ENCODE measurements around the gene VWA3B.
"Not testable (repeated sequence)": the region's sequence is repeated elsewhere in the genome, so short reads cannot be mapped to it uniquely, and the experiment has no call there.

VWA3B gene

DNA sequence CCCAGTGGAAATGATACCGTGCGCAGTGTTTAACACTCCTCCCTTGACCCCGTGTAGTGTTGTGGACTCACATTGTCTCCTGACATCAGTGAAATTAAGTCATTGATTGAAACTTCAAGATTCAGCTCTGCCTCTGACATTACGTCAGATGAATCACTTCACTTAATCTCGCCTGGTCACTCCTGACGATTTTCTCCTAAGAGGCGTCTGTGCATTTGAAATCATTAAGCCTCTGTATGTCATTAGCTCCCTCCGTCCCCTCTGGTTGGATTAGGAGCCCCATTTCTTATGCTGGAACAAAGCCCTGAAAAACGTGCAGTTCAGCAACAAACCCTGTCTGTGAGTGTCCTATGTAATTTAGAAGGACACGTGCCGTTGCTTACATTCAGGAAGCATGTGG, 222.6 kb downstream of the VWA3B start:
- no peak overlapping the region for H3K4me3 Mint-ChIP-seq
- no peaks in the 10 kb centered on the region for H3K27me3 Mint-ChIP-seq (ENCODE audit: low read depth)
- no peaks in the 10 kb centered on the region for H3K4me1 Mint-ChIP-seq (ENCODE audit: low read depth)
- no peaks in the 10 kb centered on the region for H3K9me3 Mint-ChIP-seq
- no peaks in the 10 kb centered on the region for H3K36me3 Mint-ChIP-seq (ENCODE audit: low read depth)
- H3K27ac Mint-ChIP-seq, result no peak overlapping the region

DNA sequence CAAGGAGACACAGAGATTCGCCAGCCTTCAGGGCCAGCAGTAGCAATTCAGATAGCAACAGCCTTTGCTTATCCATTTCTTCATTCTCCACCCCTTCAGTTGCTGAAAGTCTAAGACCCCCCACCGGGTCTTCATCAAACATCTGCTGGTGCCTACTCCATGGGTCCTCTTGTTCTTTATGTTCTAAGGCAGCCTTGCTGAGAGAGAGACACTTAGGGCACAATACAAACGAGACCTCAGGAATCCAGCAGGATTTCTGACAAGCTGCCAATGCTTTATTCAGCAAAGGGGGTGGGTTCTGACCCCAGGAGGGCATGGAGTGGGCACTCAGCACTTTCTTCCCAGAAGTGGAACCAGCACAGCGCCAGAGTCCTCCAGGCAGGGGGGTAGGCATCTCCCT, 223.0 kb downstream of the VWA3B start:
- Mint-ChIP-seq H3K27me3 (ENCODE audit: low read depth) (no peaks in the 10 kb centered on the region), H3K27ac (no peak overlapping the region), H3K9me3 (no peaks in the 10 kb centered on the region), H3K36me3 (ENCODE audit: low read depth) (no peaks in the 10 kb centered on the region), H3K4me1 (ENCODE audit: low read depth) (no peaks in the 10 kb centered on the region), H3K4me3 (no peak overlapping the region)

DNA sequence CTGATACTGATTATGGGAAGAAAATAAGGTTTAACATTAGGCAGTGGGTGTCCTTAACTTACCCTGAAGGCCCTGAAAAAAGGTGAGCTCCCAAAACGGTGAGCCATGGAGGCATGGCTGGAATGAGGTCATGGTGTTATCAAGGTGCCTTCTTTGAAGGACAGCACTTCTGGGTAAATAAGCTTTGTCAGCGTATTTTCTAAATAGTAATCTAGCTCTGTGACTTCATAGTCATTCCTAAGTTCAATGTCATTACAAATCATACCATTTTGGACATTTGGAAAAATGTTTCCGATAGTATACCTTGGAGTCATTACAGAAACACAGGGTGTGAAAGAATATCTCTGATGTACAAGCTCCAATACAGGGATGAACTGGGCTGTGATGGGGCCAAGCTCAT, 224.1 kb downstream of the VWA3B start:
- no peak overlapping the region for H3K27ac Mint-ChIP-seq
- H3K27me3 Mint-ChIP-seq (ENCODE audit: low read depth), result no peaks in the 10 kb centered on the region
- no peaks in the 10 kb centered on the region for H3K9me3 Mint-ChIP-seq
- no peaks in the 10 kb centered on the region for H3K4me1 Mint-ChIP-seq (ENCODE audit: low read depth)
- no peaks in the 10 kb centered on the region for H3K36me3 Mint-ChIP-seq (ENCODE audit: low read depth)
- H3K4me3 Mint-ChIP-seq, result no peak overlapping the region

DNA sequence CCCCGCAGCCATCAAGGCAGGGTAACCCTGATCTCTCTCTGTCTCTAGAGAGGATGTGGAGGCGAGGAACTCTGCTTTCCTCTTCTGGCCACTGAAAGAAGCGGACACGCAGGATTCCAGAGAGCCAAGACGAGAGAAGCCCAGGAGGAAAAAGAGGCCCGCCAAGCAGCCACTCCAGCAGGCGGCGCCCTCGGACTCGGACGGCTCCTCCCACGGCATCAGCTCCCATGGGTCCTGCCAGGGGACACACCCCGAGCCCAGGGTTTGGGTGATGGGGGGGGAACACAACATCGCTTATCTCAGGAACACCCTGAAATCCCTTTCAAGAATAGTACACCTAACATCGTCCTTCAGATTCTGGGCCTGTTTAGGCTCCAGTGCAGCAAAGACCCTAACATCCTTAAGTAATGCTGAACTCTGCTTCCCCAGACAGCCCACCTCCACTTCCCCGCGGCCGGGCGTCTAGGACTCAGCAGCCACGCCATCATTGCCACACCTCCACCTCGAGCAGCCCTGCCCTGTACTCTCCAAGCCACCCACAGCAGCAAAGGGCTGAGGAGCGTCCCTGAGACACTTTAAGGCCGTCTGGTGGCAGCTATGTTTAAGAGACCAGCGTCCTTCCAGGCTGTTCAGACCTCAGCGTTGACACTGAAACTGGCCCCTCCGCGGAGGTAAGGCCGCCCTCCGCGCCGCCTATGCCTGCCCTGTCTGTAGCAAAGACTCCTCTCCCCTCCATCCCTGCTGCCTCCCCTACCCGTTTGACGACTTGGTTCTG, 225.0 kb downstream of the VWA3B start:
- Mint-ChIP-seq H3K27me3 (ENCODE audit: low read depth) (no peaks in the 10 kb centered on the region), H3K27ac (no peak overlapping the region), H3K4me3 (no peak overlapping the region), H3K4me1 (ENCODE audit: low read depth) (no peaks in the 10 kb centered on the region), H3K9me3 (no peaks in the 10 kb centered on the region), H3K36me3 (ENCODE audit: low read depth) (no peaks in the 10 kb centered on the region)

DNA sequence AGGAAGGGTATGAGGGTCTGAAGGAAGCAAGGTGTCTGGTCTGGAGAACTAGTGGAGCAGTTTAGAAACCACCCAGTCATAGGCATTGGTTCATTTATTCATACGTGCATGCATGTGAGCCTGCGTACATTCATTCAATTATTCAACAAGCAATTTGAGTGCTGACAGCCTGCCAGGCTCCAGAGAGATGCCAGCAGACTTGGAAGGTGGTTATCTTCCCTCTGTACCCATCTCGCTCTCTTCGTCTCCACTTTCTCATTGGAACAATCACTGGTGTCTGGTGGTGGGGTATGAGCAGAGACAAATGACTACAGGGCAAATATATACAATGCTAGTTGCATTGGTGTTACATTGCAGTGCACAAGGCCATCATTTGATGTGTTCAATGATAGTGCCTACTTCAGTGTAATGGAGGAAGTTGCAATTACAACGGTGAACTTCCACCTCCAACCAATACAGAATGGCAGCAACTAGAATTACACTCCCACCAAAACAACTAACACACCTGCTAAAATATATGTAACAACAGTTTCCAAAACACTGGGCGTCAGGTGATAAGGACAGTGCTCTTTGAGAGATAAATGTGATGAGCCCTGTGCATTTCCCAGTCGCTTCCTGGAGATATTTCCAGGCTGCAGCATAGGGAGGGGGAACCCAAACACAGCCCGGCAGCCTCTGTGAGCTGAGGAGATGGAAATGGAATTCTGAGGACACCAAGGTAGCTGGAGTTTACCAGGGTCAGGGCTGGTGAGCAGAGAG, 226.7 kb downstream of the VWA3B start:
- Mint-ChIP-seq H3K9me3 (peaks cover 4% of the 10 kb centered on the region), H3K27me3 (ENCODE audit: low read depth) (no peaks in the 10 kb centered on the region), H3K36me3 (ENCODE audit: low read depth) (no peaks in the 10 kb centered on the region), H3K27ac (no peak overlapping the region), H3K4me1 (ENCODE audit: low read depth) (no peaks in the 10 kb centered on the region), H3K4me3 (no peak overlapping the region)

GRCh38 chr2:98314251-98314650, 227.3 kb downstream of the VWA3B start:
- no peaks in the 10 kb centered on the region for H3K4me1 Mint-ChIP-seq (ENCODE audit: low read depth)
- H3K36me3 Mint-ChIP-seq (ENCODE audit: low read depth), result no peaks in the 10 kb centered on the region
- no peaks in the 10 kb centered on the region for H3K27me3 Mint-ChIP-seq (ENCODE audit: low read depth)
- no peak overlapping the region for H3K27ac Mint-ChIP-seq
- H3K9me3 Mint-ChIP-seq, result peaks cover 8% of the 10 kb centered on the region
- no peak overlapping the region for H3K4me3 Mint-ChIP-seq

GRCh38 chr2:98315957-98316356, 229.0 kb downstream of the VWA3B start:
- Mint-ChIP-seq H3K27ac (no peak overlapping the region), H3K9me3 (peaks cover 22% of the 10 kb centered on the region)

GRCh38 chr2:98317214-98317613, 230.2 kb downstream of the VWA3B start:
- Mint-ChIP-seq H3K9me3 (peaks cover 30% of the 10 kb centered on the region), H3K4me3 (no peak overlapping the region), H3K27ac (no peak overlapping the region), H3K36me3 (ENCODE audit: low read depth) (no peaks in the 10 kb centered on the region), H3K4me1 (ENCODE audit: low read depth) (no peaks in the 10 kb centered on the region), H3K27me3 (ENCODE audit: low read depth) (no peaks in the 10 kb centered on the region)

More at GRCh38 chr2:98315957-98316356, 229.0 kb downstream of the VWA3B start:
- Mint-ChIP-seq H3K4me3 (no peak overlapping the region), H3K36me3 (ENCODE audit: low read depth) (no peaks in the 10 kb centered on the region), H3K4me1 (ENCODE audit: low read depth) (no peaks in the 10 kb centered on the region), H3K27me3 (ENCODE audit: low read depth) (no peaks in the 10 kb centered on the region)

DNA sequence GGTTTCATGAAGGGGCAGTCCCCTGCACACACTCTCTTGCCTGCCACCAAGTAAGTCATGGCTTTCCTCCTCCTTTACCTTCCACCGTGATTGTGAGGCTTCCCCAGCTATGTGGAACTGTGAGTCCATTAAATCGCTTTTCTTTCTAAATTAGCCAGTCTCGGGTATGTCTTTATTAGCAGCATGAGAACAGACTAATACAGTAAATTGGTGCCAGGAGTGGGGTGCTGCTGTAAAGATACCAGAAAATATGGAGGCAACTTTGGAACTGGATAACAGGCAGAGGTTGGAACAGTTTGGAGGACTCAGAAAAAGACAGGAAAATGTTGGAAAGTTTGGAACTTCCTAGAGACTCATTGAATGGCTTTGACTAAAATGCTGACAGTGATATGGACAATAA, 233.2 kb downstream of the VWA3B start:
- H3K27me3 Mint-ChIP-seq (ENCODE audit: low read depth); H3K4me1 Mint-ChIP-seq (ENCODE audit: low read depth); H3K4me3 Mint-ChIP-seq; H3K27ac Mint-ChIP-seq; H3K36me3 Mint-ChIP-seq (ENCODE audit: low read depth): not testable (repeated sequence)
- peaks cover 38% of the 10 kb centered on the region for H3K9me3 Mint-ChIP-seq

DNA sequence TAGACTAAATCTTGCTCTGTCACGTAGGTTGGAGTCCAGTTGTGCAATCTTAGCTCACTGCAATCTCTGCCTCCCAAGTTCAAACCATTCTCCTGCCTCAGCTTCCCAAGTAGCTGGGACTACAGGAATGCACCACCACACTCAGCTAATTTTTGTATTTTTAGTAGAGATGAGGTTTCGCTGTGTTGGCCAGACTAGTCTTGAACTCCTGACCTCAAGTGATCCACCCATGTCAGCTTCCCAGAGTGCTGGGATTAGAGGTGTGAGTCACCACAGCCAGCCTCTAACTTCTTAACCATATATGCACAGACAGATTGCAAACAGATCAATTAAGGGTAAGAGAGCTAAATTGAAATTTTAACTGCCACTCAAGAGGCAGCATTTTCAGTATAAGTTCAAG, 237.2 kb downstream of the VWA3B start:
- Mint-ChIP-seq H3K27me3 (ENCODE audit: low read depth) (peaks cover 4% of the 10 kb centered on the region), H3K27ac (no peak overlapping the region), H3K9me3 (peaks cover 30% of the 10 kb centered on the region), H3K36me3 (ENCODE audit: low read depth) (no peaks in the 10 kb centered on the region), H3K4me3 (no peak overlapping the region), H3K4me1 (ENCODE audit: low read depth) (no peaks in the 10 kb centered on the region)

DNA sequence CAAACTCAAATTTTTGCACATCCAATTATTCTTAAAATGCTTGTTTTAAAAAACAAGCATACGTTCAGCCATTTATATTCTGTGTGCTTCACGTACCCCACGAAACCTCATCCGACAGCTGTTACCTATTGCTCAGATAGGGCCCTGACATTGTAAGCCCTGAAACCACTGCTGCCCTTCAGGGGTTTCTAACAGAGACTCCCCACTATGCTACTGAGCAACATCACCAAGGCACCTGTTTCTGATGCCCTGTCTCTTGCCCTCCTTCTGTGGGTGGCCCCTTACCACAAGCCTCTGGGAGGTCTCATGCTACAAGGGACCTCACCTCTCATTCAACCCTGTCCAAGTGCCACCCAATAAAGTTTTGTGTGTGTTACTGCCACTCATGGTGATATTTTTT, 240.8 kb downstream of the VWA3B start:
- Mint-ChIP-seq H3K27ac (no peak overlapping the region), H3K36me3 (ENCODE audit: low read depth) (no peaks in the 10 kb centered on the region), H3K9me3 (peaks cover 7% of the 10 kb centered on the region), H3K4me1 (ENCODE audit: low read depth) (no peaks in the 10 kb centered on the region), H3K4me3 (no peak overlapping the region), H3K27me3 (ENCODE audit: low read depth) (peaks cover 4% of the 10 kb centered on the region)

DNA sequence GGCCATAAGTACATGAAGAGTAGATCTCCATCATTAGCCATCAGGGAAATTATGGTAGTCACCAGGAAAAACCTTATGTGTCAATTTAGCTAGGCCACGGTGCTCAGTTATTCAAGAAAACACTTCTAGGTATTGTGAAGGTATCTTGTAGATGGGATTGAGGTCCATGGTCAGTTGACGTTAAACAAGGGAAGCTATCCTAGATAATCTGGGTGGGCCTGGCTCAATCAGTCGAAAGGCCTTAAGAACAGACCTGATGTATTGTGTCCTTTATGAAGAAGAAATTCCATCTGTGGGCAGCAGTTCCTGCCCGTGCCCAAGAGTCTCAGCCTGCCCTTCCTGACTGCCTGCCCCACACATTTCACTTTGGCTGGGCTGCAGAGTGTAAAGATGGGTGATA, 242.6 kb downstream of the VWA3B start:
- Mint-ChIP-seq H3K27me3 (ENCODE audit: low read depth) (peaks cover 4% of the 10 kb centered on the region), H3K36me3 (ENCODE audit: low read depth) (no peaks in the 10 kb centered on the region), H3K4me3 (no peak overlapping the region), H3K9me3 (no peaks in the 10 kb centered on the region), H3K27ac (no peak overlapping the region), H3K4me1 (ENCODE audit: low read depth) (no peaks in the 10 kb centered on the region)

- H3K36me3 Mint-ChIP-seq (ENCODE audit: low read depth), result no peaks in the 10 kb centered on the region
Measured at GRCh38 chr2:98332989-98333388, 246.0 kb downstream of the VWA3B start.

DNA sequence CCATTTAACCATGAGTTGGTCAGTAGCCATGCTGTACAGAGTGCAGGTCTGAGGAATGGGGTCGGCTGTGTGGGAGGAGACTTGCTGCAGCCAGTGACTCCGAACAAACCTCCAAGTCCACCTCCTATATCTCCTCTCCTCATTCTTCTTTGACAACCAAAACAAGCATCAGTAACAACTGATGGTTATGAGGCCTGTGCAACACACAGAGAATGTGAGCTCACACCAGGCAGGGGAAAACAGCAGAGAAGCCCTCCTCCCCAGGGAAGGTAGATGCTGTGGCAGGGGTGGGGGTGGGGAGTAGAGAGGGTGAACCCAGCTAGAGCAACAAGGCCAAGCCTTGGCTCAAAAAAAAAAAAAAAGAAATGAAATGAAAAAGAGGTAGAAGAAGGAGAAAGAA, 247.0 kb downstream of the VWA3B start:
- Mint-ChIP-seq H3K9me3 (no peaks in the 10 kb centered on the region), H3K27ac (no peak overlapping the region), H3K4me3 (no peak overlapping the region), H3K27me3 (ENCODE audit: low read depth) (peaks cover 16% of the 10 kb centered on the region), H3K36me3 (ENCODE audit: low read depth) (no peaks in the 10 kb centered on the region), H3K4me1 (ENCODE audit: low read depth) (no peaks in the 10 kb centered on the region)

More at GRCh38 chr2:98332989-98333388, 246.0 kb downstream of the VWA3B start:
- Mint-ChIP-seq H3K27me3 (ENCODE audit: low read depth) (peaks cover 19% of the 10 kb centered on the region), H3K9me3 (no peaks in the 10 kb centered on the region), H3K27ac (no peak overlapping the region), H3K4me1 (ENCODE audit: low read depth) (no peaks in the 10 kb centered on the region), H3K4me3 (no peak overlapping the region)

DNA sequence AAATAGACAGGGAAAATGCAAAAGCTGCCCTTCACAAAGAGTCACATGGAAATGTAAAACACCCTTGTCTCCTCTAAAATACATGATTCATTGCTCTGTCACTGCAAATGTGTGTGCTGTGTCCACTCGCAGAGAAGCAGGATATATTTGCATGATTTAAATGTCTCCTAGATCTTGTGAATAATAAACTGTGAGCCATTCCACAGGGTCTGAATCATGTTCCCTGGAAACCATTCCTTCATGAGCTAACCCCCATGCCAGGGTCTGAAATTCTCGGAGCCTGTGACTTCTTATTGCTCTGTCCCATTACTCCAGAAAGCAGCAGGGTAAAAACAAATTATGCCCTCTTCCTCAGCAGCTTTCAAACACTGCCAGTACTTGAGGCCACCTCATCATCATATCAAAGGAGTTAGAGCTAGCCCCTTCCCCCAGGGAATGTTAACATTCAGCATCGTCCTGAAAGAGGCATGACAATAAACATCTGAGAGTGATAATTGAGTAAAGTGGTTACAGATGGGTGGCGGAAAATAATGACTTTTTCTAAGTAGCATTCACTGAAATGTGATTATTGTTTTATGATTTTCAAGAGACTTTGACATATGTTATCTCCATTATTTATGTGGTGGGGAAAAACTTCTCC, 247.6 kb downstream of the VWA3B start:
- Mint-ChIP-seq H3K36me3 (ENCODE audit: low read depth) (no peaks in the 10 kb centered on the region), H3K27ac (no peak overlapping the region), H3K9me3 (no peaks in the 10 kb centered on the region), H3K4me1 (ENCODE audit: low read depth) (no peaks in the 10 kb centered on the region), H3K27me3 (ENCODE audit: low read depth) (peaks cover 16% of the 10 kb centered on the region), H3K4me3 (no peak overlapping the region)
